ENCODE results near the gene KIF5C. TPM values are rescaled to one million over a fixed set of nuclear protein-coding genes. Genes with fewer than 3 reads are reported as not detected.
A peak's percentile ranks its signal among the peaks of the same experiment; 100 is the strongest.

The KIF5C gene
- total RNA-seq, 4 donors from 2014 or later = 1.2 to 7.4 (median 1.9) TPM

- Histone ChIP-seq H3K36me3 (no peaks in the 10 kb centered on the region), H3K27ac (peak overlapping the region in 1 of 4 donors; percentile 38), H3K4me1 (no peaks in the 10 kb centered on the region), H3K27me3 (no peaks in the 10 kb centered on the region), H3K4me3 (no peak overlapping the region), H3K9me3 (no peaks in the 10 kb centered on the region)
- TF ChIP-seq POLR2A (IDR thresholded peaks at IDR 0.05) (no peak), CTCF (IDR thresholded peaks at IDR 0.05) (no peak)
- DNase-seq = peak in 1 of 3 donors; percentile 47
These were observed 189.4 kb downstream of the KIF5C start for GRCh38 chr2:149064365-149064841.

- TF ChIP-seq CTCF (IDR thresholded peaks at IDR 0.05) (no peak), POLR2A (IDR thresholded peaks at IDR 0.05) (no peak)
These were observed 190.0 kb downstream of the KIF5C start for GRCh38 chr2:149064856-149065630.

GRCh38 chr2:149068225-149068995 lies 193.4 kb downstream of the KIF5C start:
- Histone ChIP-seq H3K27me3 (no peaks in the 10 kb centered on the region), H3K4me3 (no peak overlapping the region), H3K4me1 (no peaks in the 10 kb centered on the region), H3K36me3 (no peaks in the 10 kb centered on the region), H3K27ac (no peak overlapping the region), H3K9me3 (no peaks in the 10 kb centered on the region)
- TF ChIP-seq CTCF (IDR thresholded peaks at IDR 0.05) (no peak), POLR2A (IDR thresholded peaks at IDR 0.05) (no peak)
- DNase-seq = no peak

More at GRCh38 chr2:149064856-149065630, 190.0 kb downstream of the KIF5C start:
- no peak overlapping the region for H3K4me3 ChIP-seq
- H3K4me1 ChIP-seq = no peaks in the 10 kb centered on the region
- no peaks in the 10 kb centered on the region for H3K36me3 ChIP-seq
- H3K9me3 ChIP-seq = no peaks in the 10 kb centered on the region
- no peaks in the 10 kb centered on the region for H3K27me3 ChIP-seq
- DNase-seq = no peak
- peak overlapping the region in 1 of 4 donors; percentile 38 for H3K27ac ChIP-seq

- no peaks in the 10 kb centered on the region for H3K9me3 ChIP-seq
- DNase-seq = no peak
- no peak overlapping the region for H3K4me3 ChIP-seq
- H3K27ac ChIP-seq = no peak overlapping the region
- no peaks in the 10 kb centered on the region for H3K36me3 ChIP-seq
- no peaks in the 10 kb centered on the region for H3K4me1 ChIP-seq
- TF ChIP-seq CTCF (IDR thresholded peaks at IDR 0.05) = no peak
- TF ChIP-seq POLR2A (IDR thresholded peaks at IDR 0.05) = no peak
- H3K27me3 ChIP-seq = no peaks in the 10 kb centered on the region
These were observed 194.2 kb downstream of the KIF5C start for GRCh38 chr2:149068996-149069888.

GRCh38 chr2:149070681-149071320 lies 195.8 kb downstream of the KIF5C start:
- Histone ChIP-seq H3K27me3 (no peaks in the 10 kb centered on the region), H3K27ac (no peak overlapping the region), H3K4me1 (no peaks in the 10 kb centered on the region), H3K4me3 (no peak overlapping the region), H3K36me3 (no peaks in the 10 kb centered on the region), H3K9me3 (no peaks in the 10 kb centered on the region)
- no peak for DNase-seq
- TF ChIP-seq CTCF (IDR thresholded peaks at IDR 0.05) (no peak), POLR2A (IDR thresholded peaks at IDR 0.05) (no peak)

Data from Peyer's patch (tissue), 4 donors.